HUES64 (cell line): ENCODE measurements around the gene ABTB1.
"Not testable (repeated sequence)": the region's sequence is repeated elsewhere in the genome, so short reads cannot be mapped to it uniquely, and the experiment has no call there.

Experiments
- H3K27ac ChIP-seq: 2 replicates; pipeline ENCODE4 v1.7.0; 2013; ENCODE audit warnings: low read depth, low read length, inconsistent platforms
- H3K27me3 ChIP-seq: 2 replicates; pipeline ENCODE4 v1.6.1; 2013; ENCODE audit warnings: mild to moderate bottlenecking, low read length; ENCODE audit not compliant: insufficient read depth
- H3K36me3 ChIP-seq: 2 replicates; pipeline ENCODE4 v1.6.1; 2013; ENCODE audit warnings: mild to moderate bottlenecking, low read length; ENCODE audit not compliant: insufficient read depth
- H3K4me1 ChIP-seq: 2 replicates; pipeline ENCODE4 v1.6.1; 2013; ENCODE audit warnings: mild to moderate bottlenecking, low read length, moderate library complexity; ENCODE audit not compliant: insufficient read depth
- H3K4me3 ChIP-seq: 2 replicates; pipeline ENCODE4 v1.5.1; 2013; ENCODE audit warnings: mild to moderate bottlenecking, low read length, moderate library complexity
- H3K9ac ChIP-seq: 2 replicates; pipeline ENCODE4 v1.6.1; 2013; ENCODE audit warnings: mild to moderate bottlenecking, low read depth, low read length
- H3K9me3 ChIP-seq: 2 replicates; pipeline ENCODE4 v1.6.1; 2013; ENCODE audit warnings: low read depth, low read length; ENCODE audit not compliant: insufficient read depth
- WGBS: fragments of 150-250, 120-280 bp; methylation state at CpG from one replicate; pipeline ENCODE4 v1.1.7; 2013; ENCODE audit warnings: missing lambda C conversion rate; 5-methylcytosine and 5-hydroxymethylcytosine counted together

ABTB1 gene

GRCh38 chr3:127651516-127652172 lies 21.1 kb upstream of the ABTB1 start:
- no peaks in the 10 kb centered on the region for H3K9me3 ChIP-seq
- H3K4me3 ChIP-seq: no peak overlapping the region
- no peak overlapping the region for H3K9ac ChIP-seq
- H3K27ac ChIP-seq: no peak overlapping the region
- H3K27me3 ChIP-seq: no peaks in the 10 kb centered on the region
- no peaks in the 10 kb centered on the region for H3K4me1 ChIP-seq
- H3K36me3 ChIP-seq: no peaks in the 10 kb centered on the region
- 93% methylated on average over 8 of the region's 8 CpGs for WGBS

DNA sequence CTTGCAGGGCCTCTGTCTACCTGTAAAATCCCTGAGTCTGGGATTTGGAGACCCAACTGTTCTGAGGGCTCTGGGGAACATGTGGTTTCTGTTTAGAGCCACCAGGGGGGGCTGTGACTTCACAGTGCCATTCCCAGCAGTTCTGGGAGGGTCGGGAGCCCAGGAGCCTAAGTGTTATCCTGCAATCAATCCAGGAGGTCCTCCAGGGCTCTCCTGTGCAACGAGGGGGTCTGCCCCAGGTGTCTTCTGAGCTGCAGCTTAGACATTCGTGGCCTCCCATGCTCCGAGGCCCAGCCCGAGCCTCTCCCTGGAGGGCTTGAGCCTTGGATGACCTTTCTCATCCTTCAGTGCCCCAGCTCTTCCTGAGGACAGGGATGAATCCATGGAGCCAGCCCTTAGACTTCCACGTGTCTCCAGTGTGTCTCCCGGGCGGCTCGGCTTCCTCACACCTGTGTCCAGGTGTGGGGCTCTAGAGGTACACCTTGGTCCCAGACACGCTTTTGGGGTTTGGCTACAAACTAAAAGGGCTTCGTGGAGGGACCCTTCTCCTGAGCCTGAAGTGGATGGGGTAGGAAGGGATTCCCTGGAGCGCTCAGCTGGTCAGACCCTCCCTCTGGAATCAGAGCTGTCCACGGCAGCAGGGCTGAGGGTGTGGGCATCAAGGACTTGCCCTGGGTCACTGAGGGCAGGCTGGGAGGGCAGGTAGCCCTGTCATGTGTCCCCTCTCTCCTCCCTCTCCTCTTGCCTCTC lies 20.3 kb upstream of the ABTB1 start:
- Histone ChIP-seq H3K9ac (no peak overlapping the region), H3K36me3 (no peaks in the 10 kb centered on the region), H3K9me3 (no peaks in the 10 kb centered on the region), H3K27ac (no peak overlapping the region), H3K4me1 (no peaks in the 10 kb centered on the region), H3K4me3 (no peak overlapping the region), H3K27me3 (no peaks in the 10 kb centered on the region)
- WGBS: 74% methylated on average over 13 of the region's 13 CpGs

DNA sequence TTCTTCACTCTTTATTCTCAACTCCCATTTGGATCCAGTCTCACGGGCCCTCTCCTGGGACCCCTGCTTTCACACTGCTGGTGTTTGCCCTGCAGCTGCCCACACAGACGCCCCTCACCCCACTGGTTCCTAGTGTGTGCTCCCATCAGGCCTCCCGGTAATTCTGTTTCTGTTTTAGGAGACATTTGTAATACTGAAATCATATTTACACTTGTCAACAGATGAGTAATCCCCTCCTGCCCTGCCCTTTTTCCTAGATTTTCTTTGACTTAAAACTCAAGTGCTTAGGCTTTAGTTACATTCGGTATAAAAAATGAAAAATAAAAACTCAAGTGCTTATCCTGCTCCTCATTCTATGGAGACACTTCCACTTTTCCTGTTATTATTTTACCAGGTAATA lies 18.4 kb upstream of the ABTB1 start:
- no peaks in the 10 kb centered on the region for H3K9me3 ChIP-seq
- no peaks in the 10 kb centered on the region for H3K27me3 ChIP-seq
- no peak overlapping the region for H3K27ac ChIP-seq
- H3K36me3 ChIP-seq: no peaks in the 10 kb centered on the region
- H3K4me3 ChIP-seq: no peak overlapping the region
- H3K4me1 ChIP-seq: no peaks in the 10 kb centered on the region
- 91% methylated on average over 4 of the region's 4 CpGs for WGBS
- no peak overlapping the region for H3K9ac ChIP-seq

DNA sequence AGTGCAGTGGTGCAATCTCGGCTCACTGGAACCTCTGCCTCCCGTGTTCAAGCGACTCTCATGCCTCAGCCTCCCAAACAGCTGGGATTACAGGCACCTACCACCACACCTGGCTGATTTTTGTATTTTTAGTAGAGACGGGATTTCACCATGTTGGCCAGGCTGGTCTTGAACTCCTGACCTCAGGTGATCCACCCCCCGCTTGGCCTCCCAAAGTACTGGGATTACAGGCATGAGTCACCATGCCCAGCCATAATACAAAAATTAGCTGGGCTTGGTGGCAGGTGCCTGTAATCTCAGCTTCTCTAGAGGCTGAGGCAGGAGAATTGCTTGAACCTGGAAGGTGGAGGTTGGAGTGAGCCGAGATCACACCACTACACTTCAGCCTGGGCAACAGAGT lies 17.8 kb upstream of the ABTB1 start:
- not testable (repeated sequence) for H3K27ac ChIP-seq, H3K9ac ChIP-seq, H3K4me1 ChIP-seq, H3K36me3 ChIP-seq, H3K9me3 ChIP-seq, H3K4me3 ChIP-seq, H3K27me3 ChIP-seq
- 96% methylated on average over 5 of the region's 6 CpGs for WGBS

DNA sequence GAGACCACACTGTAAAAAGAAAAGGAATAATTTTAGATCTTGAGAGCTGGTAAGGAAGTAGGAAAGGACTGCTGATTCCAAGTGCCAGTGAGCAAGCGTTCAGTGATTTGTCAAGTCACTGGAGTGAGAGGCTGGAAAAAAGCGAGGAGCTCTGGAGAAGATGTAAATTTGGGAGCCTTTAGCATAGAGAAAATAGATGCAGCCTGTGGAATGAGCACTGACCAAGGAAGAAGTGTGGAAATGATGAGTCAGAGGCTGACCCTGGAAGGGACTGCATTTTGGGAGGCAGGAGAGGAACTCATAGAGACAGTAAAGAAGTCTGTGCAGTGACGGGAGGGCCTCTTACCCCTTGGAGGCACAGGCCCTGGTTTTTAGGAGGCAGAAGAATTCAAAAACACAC lies 17.1 kb upstream of the ABTB1 start:
- H3K4me3 ChIP-seq: no peak overlapping the region
- H3K36me3 ChIP-seq: no peaks in the 10 kb centered on the region
- no peaks in the 10 kb centered on the region for H3K9me3 ChIP-seq
- WGBS: 75% methylated on average over 3 of the region's 3 CpGs
- H3K4me1 ChIP-seq: no peaks in the 10 kb centered on the region
- H3K27ac ChIP-seq: no peak overlapping the region
- H3K9ac ChIP-seq: no peak overlapping the region
- no peaks in the 10 kb centered on the region for H3K27me3 ChIP-seq

- no peak overlapping the region for H3K27ac ChIP-seq
- H3K9me3 ChIP-seq: no peaks in the 10 kb centered on the region
- no peak overlapping the region for H3K4me3 ChIP-seq
- H3K4me1 ChIP-seq: no peaks in the 10 kb centered on the region
- no peaks in the 10 kb centered on the region for H3K27me3 ChIP-seq
- 0 out of 2 replicates have a peak, but pooled peaks cover 4% of the 10 kb centered on the region for H3K36me3 ChIP-seq
- 96% methylated on average over 8 of the region's 8 CpGs for WGBS
- no peak overlapping the region for H3K9ac ChIP-seq
Observed at GRCh38 chr3:127656906-127657305, 15.8 kb upstream of the ABTB1 start.

- Histone ChIP-seq H3K9ac (no peak overlapping the region), H3K9me3 (no peaks in the 10 kb centered on the region), H3K4me3 (no peak overlapping the region), H3K36me3 (0 out of 2 replicates have a peak, but pooled peaks cover 4% of the 10 kb centered on the region), H3K27ac (no peak overlapping the region), H3K27me3 (no peaks in the 10 kb centered on the region), H3K4me1 (no peaks in the 10 kb centered on the region)
- 86% methylated on average over 1 of the region's 1 CpG for WGBS
Observed at GRCh38 chr3:127658234-127658633, 14.5 kb upstream of the ABTB1 start.

DNA sequence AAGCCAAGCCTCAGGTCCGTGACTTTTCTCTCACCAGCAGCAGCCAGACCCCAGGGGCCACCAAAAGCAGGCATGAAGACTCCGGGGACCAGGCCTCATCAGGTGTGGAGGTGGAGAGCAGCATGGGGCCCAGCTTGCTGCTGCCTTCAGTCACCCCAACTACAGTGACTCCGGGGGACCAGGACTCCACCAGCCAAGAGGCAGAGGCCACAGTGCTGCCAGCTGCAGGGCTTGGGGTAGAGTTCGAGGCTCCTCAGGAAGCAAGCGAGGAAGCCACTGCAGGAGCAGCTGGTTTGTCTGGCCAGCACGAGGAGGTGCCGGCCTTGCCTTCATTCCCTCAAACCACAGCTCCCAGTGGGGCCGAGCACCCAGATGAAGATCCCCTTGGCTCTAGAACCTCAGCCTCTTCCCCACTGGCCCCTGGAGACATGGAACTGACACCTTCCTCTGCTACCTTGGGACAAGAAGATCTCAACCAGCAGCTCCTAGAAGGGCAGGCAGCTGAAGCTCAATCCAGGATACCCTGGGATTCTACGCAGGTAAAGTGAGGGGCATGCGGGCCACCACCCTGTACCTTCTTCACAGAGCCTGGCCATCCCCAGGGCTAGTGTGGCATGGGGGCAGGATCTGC lies 12.0 kb upstream of the ABTB1 start:
- H3K9ac ChIP-seq: no peak overlapping the region
- no peaks in the 10 kb centered on the region for H3K9me3 ChIP-seq
- H3K4me3 ChIP-seq: no peak overlapping the region
- no peaks in the 10 kb centered on the region for H3K4me1 ChIP-seq
- peaks cover 7% of the 10 kb centered on the region; the same call in 1 of the 2 replicates for H3K36me3 ChIP-seq
- no peaks in the 10 kb centered on the region for H3K27me3 ChIP-seq
- WGBS: 95% methylated on average over 10 of the region's 10 CpGs
- H3K27ac ChIP-seq: no peak overlapping the region

GRCh38 chr3:127661600-127661999 lies 11.2 kb upstream of the ABTB1 start:
- Histone ChIP-seq H3K27ac (no peak overlapping the region), H3K27me3 (no peaks in the 10 kb centered on the region), H3K4me1 (no peaks in the 10 kb centered on the region), H3K9ac (no peak overlapping the region), H3K9me3 (no peaks in the 10 kb centered on the region), H3K4me3 (no peak overlapping the region), H3K36me3 (peaks cover 13% of the 10 kb centered on the region; the same call in 1 of the 2 replicates)
- 94% methylated on average over 5 of the region's 5 CpGs for WGBS

DNA sequence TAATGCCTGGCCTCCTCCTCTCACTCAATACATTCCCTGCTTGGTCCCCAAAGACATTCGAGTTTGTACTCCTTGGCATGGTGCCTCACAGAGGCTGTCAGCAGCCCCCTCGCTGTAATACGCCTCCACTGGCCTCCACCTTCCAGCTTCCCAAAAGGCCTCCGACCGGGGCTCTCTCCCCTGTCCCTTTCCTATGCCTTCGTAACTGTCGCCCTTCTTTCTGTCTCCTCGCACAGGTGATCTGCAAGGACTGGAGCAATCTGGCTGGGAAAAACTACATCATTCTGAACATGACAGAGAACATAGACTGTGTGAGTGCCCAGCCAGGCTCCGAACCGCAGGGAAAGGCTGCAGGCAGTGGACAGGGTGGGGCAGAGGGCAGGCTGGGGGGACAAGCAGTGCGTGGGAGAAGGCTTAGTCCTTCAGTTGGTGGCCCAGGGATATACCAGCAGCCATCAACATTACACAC lies 10.7 kb upstream of the ABTB1 start:
- Histone ChIP-seq H3K9ac (no peak overlapping the region), H3K27me3 (no peaks in the 10 kb centered on the region), H3K36me3 (peaks cover 13% of the 10 kb centered on the region; the same call in 1 of the 2 replicates), H3K9me3 (no peaks in the 10 kb centered on the region), H3K27ac (no peak overlapping the region), H3K4me3 (no peak overlapping the region), H3K4me1 (no peaks in the 10 kb centered on the region)
- WGBS: 95% methylated on average over 11 of the region's 11 CpGs

- no peak overlapping the region for H3K9ac ChIP-seq
- H3K4me3 ChIP-seq: no peak overlapping the region
- H3K27me3 ChIP-seq: no peaks in the 10 kb centered on the region
- peaks cover 13% of the 10 kb centered on the region; the same call in 1 of the 2 replicates for H3K36me3 ChIP-seq
- no peaks in the 10 kb centered on the region for H3K4me1 ChIP-seq
- no peaks in the 10 kb centered on the region for H3K9me3 ChIP-seq
- WGBS: 87% methylated on average over 4 of the region's 5 CpGs
- no peak overlapping the region for H3K27ac ChIP-seq
Observed at GRCh38 chr3:127663151-127663550, 9.6 kb upstream of the ABTB1 start.
